ENCODE data around the gene ABCB9. TPM values are rescaled to one million over a fixed set of nuclear protein-coding genes. Genes with fewer than 3 reads are reported as not detected.
A peak's percentile ranks its signal among the peaks of the same experiment; 100 is the strongest.

Gene ABCB9
- total RNA-seq, 1 experiment from 2014 or later = 6.3 TPM

- Mint-ChIP-seq H3K27ac (peak within 1 kb of the TSS; percentile 83; the same call in 1 of the 2 replicates), H3K36me3 (peaks cover 4% of the 10 kb centered on the region; the same call in 1 of the 2 replicates), H3K27me3 (ENCODE audit: low read depth) (no peaks in the 10 kb centered on the region), H3K4me3 (peak within 1 kb of the TSS; percentile 87), H3K9me3 (no peaks in the 10 kb centered on the region), H3K4me1 (peaks cover 28% of the 10 kb centered on the region)
- CTCF ChIA-PET = interaction anchor here (0.9 to 1.9 kb wide), 3 partner anchors 9 to 120 kb away, joined by 4 read pairs; no protein-coding TSS in a partner anchor
- peak; percentile 47 for DNase-seq (ENCODE audit: low spot score)
- peak; percentile 34 for ATAC-seq
- POLR2A ChIA-PET = interaction anchor here (0.5 kb wide), 1 partner anchor 307 kb away, joined by 5 read pairs; no protein-coding TSS in a partner anchor
- TF ChIP-seq, protein P1, sequence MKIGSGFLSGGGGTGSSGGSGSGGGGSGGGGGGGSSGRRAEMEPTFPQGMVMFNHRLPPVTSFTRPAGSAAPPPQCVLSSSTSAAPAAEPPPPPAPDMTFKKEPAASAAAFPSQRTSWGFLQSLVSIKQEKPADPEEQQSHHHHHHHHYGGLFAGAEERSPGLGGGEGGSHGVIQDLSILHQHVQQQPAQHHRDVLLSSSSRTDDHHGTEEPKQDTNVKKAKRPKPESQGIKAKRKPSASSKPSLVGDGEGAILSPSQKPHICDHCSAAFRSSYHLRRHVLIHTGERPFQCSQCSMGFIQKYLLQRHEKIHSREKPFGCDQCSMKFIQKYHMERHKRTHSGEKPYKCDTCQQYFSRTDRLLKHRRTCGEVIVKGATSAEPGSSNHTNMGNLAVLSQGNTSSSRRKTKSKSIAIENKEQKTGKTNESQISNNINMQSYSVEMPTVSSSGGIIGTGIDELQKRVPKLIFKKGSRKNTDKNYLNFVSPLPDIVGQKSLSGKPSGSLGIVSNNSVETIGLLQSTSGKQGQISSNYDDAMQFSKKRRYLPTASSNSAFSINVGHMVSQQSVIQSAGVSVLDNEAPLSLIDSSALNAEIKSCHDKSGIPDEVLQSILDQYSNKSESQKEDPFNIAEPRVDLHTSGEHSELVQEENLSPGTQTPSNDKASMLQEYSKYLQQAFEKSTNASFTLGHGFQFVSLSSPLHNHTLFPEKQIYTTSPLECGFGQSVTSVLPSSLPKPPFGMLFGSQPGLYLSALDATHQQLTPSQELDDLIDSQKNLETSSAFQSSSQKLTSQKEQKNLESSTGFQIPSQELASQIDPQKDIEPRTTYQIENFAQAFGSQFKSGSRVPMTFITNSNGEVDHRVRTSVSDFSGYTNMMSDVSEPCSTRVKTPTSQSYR (CRISPR knock-in tag; IDR thresholded peaks at IDR 0.05) = 0 out of 2 replicates have a peak, but pooled peaks have one; percentile 24
- TF ChIP-seq, protein P2, sequence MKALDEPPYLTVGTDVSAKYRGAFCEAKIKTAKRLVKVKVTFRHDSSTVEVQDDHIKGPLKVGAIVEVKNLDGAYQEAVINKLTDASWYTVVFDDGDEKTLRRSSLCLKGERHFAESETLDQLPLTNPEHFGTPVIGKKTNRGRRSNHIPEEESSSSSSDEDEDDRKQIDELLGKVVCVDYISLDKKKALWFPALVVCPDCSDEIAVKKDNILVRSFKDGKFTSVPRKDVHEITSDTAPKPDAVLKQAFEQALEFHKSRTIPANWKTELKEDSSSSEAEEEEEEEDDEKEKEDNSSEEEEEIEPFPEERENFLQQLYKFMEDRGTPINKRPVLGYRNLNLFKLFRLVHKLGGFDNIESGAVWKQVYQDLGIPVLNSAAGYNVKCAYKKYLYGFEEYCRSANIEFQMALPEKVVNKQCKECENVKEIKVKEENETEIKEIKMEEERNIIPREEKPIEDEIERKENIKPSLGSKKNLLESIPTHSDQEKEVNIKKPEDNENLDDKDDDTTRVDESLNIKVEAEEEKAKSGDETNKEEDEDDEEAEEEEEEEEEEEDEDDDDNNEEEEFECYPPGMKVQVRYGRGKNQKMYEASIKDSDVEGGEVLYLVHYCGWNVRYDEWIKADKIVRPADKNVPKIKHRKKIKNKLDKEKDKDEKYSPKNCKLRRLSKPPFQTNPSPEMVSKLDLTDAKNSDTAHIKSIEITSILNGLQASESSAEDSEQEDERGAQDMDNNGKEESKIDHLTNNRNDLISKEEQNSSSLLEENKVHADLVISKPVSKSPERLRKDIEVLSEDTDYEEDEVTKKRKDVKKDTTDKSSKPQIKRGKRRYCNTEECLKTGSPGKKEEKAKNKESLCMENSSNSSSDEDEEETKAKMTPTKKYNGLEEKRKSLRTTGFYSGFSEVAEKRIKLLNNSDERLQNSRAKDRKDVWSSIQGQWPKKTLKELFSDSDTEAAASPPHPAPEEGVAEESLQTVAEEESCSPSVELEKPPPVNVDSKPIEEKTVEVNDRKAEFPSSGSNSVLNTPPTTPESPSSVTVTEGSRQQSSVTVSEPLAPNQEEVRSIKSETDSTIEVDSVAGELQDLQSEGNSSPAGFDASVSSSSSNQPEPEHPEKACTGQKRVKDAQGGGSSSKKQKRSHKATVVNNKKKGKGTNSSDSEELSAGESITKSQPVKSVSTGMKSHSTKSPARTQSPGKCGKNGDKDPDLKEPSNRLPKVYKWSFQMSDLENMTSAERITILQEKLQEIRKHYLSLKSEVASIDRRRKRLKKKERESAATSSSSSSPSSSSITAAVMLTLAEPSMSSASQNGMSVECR (CRISPR knock-in tag; IDR thresholded peaks at IDR 0.05; ENCODE audit: borderline replicate concordance) = no peak
- no peak for TF ChIP-seq ZSCAN18 (CRISPR knock-in tag; IDR thresholded peaks at IDR 0.05)
- no peak for TF ChIP-seq KAT7 (CRISPR knock-in tag; IDR thresholded peaks at IDR 0.05; ENCODE audit: borderline replicate concordance)
- no peak for TF ChIP-seq FOXJ3 (CRISPR knock-in tag; IDR thresholded peaks at IDR 0.05; ENCODE audit: borderline replicate concordance)
- peak; percentile 80 for TF ChIP-seq AFF4 (CRISPR knock-in tag; IDR thresholded peaks at IDR 0.05; ENCODE audit: borderline replicate concordance)
- TF ChIP-seq ZNF219 (CRISPR knock-in tag; IDR thresholded peaks at IDR 0.05; ENCODE audit: borderline replicate concordance) = peak; percentile 58; the same call in 1 of the 2 replicates
- TF ChIP-seq, protein P3, sequence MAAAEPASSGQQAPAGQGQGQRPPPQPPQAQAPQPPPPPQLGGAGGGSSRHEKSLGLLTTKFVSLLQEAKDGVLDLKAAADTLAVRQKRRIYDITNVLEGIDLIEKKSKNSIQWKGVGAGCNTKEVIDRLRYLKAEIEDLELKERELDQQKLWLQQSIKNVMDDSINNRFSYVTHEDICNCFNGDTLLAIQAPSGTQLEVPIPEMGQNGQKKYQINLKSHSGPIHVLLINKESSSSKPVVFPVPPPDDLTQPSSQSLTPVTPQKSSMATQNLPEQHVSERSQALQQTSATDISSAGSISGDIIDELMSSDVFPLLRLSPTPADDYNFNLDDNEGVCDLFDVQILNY (CRISPR knock-in tag; IDR thresholded peaks at IDR 0.05) = peak; percentile 69
- no peak for TF ChIP-seq NFATC4 (CRISPR knock-in tag; IDR thresholded peaks at IDR 0.05)
- TF ChIP-seq, protein P4, sequence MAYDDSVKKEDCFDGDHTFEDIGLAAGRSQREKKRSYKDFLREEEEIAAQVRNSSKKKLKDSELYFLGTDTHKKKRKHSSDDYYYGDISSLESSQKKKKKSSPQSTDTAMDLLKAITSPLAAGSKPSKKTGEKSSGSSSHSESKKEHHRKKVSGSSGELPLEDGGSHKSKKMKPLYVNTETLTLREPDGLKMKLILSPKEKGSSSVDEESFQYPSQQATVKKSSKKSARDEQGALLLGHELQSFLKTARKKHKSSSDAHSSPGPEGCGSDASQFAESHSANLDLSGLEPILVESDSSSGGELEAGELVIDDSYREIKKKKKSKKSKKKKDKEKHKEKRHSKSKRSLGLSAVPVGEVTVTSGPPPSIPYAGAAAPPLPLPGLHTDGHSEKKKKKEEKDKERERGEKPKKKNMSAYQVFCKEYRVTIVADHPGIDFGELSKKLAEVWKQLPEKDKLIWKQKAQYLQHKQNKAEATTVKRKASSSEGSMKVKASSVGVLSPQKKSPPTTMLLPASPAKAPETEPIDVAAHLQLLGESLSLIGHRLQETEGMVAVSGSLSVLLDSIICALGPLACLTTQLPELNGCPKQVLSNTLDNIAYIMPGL (CRISPR knock-in tag; IDR thresholded peaks at IDR 0.05) = peak; percentile 96
- no peak for TF ChIP-seq TEAD4 (CRISPR knock-in tag; IDR thresholded peaks at IDR 0.05)
- TF ChIP-seq SOX15 (CRISPR knock-in tag; IDR thresholded peaks at IDR 0.05) = no peak
- TF ChIP-seq, protein P5, sequence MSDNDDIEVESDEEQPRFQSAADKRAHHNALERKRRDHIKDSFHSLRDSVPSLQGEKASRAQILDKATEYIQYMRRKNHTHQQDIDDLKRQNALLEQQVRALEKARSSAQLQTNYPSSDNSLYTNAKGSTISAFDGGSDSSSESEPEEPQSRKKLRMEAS (CRISPR knock-in tag; IDR thresholded peaks at IDR 0.05) = peak; percentile 35; the same call in 1 of the 2 replicates
- 0 out of 2 replicates have a peak, but pooled peaks have one; percentile 46 for TF ChIP-seq ZNF263 (CRISPR knock-in tag; IDR thresholded peaks at IDR 0.05; ENCODE audit: low read depth)
- TF ChIP-seq, protein P6, sequence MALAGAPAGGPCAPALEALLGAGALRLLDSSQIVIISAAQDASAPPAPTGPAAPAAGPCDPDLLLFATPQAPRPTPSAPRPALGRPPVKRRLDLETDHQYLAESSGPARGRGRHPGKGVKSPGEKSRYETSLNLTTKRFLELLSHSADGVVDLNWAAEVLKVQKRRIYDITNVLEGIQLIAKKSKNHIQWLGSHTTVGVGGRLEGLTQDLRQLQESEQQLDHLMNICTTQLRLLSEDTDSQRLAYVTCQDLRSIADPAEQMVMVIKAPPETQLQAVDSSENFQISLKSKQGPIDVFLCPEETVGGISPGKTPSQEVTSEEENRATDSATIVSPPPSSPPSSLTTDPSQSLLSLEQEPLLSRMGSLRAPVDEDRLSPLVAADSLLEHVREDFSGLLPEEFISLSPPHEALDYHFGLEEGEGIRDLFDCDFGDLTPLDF (CRISPR knock-in tag; IDR thresholded peaks at IDR 0.05) = 0 out of 2 replicates have a peak, but pooled peaks have one; percentile 56
- TF ChIP-seq ZNF416 (CRISPR knock-in tag; IDR thresholded peaks at IDR 0.05) = peak; percentile 34; the same call in 1 of the 2 replicates
- TF ChIP-seq NR3C1 (CRISPR knock-in tag; conservative IDR thresholded peaks at IDR 0.05; ENCODE audit: low read depth) = no peak
Measured at GRCh38 chr12:122980183-122981035, 14.1 kb upstream of the ABCB9 start, which contains the start of gene ARL6IP4. TSS of gene ARL6IP4 (plus strand) at chr12:122980681. CDS start at chr12:122981140, 459 bp downstream.
